Astrocyte (in vitro differentiated cells and primary cell): Measurements from ENCODE around the gene THOC6. TPM values are rescaled to one million over a fixed set of nuclear protein-coding genes. Genes with fewer than 3 reads are reported as not detected.

Experiments used
- DNase-seq: peaks from one replicate; pipeline ENCODE4 v3.0.0-alpha.2; 2010; ENCODE audit warnings: low read depth
- FAIRE-seq: peaks from 2 replicates; lab custom pipeline; 2011; peaks lifted over from hg19 to GRCh38; lab: Jason Lieb, UNC
- H2AFZ ChIP-seq: 2 replicates; pipeline ENCODE4 v1.6.0; 2012; ENCODE audit warnings: low read depth, low read length, inconsistent platforms
- H3K27ac ChIP-seq: 2 replicates; pipeline ENCODE4 v1.5.1; 2011; ENCODE audit warnings: low read depth, low read length, inconsistent platforms
- H3K27me3 ChIP-seq: 2 replicates; pipeline ENCODE4 v1.6.0; 2011; ENCODE audit warnings: low read length, inconsistent platforms; ENCODE audit not compliant: insufficient read depth
- H3K36me3 ChIP-seq: 2 replicates; pipeline ENCODE4 v1.5.1; 2011; ENCODE audit warnings: low read length, inconsistent platforms; ENCODE audit not compliant: insufficient read depth
- H3K4me1 ChIP-seq: 2 replicates; pipeline ENCODE4 v1.5.1; 2011; ENCODE audit warnings: low read length, inconsistent platforms; ENCODE audit not compliant: insufficient read depth
- H3K4me2 ChIP-seq: 2 replicates; pipeline ENCODE4 v1.6.0; 2012; ENCODE audit warnings: low read length, inconsistent platforms
- H3K4me3 ChIP-seq: 2 replicates; pipeline ENCODE4 v1.5.1; 2011; ENCODE audit warnings: low read depth, mild to moderate bottlenecking, low read length, inconsistent platforms; ENCODE audit not compliant: insufficient read depth
- H3K79me2 ChIP-seq: 2 replicates; pipeline ENCODE4 v1.6.0; 2012; ENCODE audit warnings: mild to moderate bottlenecking, low read length, inconsistent platforms; ENCODE audit not compliant: insufficient read depth
- H3K9ac ChIP-seq: 2 replicates; pipeline ENCODE4 v1.6.0; 2012; ENCODE audit warnings: mild to moderate bottlenecking, low read length, inconsistent platforms
- H3K9me3 ChIP-seq: 2 replicates; pipeline ENCODE4 v1.5.1; 2012; ENCODE audit warnings: low read depth, mild to moderate bottlenecking, low read length, inconsistent platforms; ENCODE audit not compliant: insufficient read depth
- H4K20me1 ChIP-seq: 2 replicates; pipeline ENCODE4 v1.6.0; 2012; ENCODE audit warnings: low read length, inconsistent platforms; ENCODE audit not compliant: insufficient read depth
- H3K27ac Mint-ChIP-seq: one replicate; pipeline ENCODE4 v1.8.0; 2021; ENCODE audit warnings: mild to moderate bottlenecking, mixed read lengths; ENCODE audit not compliant: unreplicated experiment
- H3K27me3 Mint-ChIP-seq: one replicate; pipeline ENCODE4 v1.8.0; 2021; ENCODE audit warnings: low read depth, mixed read lengths; ENCODE audit not compliant: unreplicated experiment
- H3K36me3 Mint-ChIP-seq: one replicate; pipeline ENCODE4 v1.8.0; 2021; ENCODE audit warnings: low read depth, mixed read lengths; ENCODE audit not compliant: unreplicated experiment
- H3K4me1 Mint-ChIP-seq: one replicate; pipeline ENCODE4 v1.8.0; 2021; ENCODE audit warnings: low read depth, mixed read lengths; ENCODE audit not compliant: unreplicated experiment
- H3K4me3 Mint-ChIP-seq: one replicate; pipeline ENCODE4 v1.8.0; 2021; ENCODE audit warnings: mild to moderate bottlenecking, moderate library complexity, mixed read lengths; ENCODE audit not compliant: unreplicated experiment
- H3K9me3 Mint-ChIP-seq: one replicate; pipeline ENCODE4 v1.8.0; 2021; ENCODE audit warnings: mild to moderate bottlenecking, mixed read lengths; ENCODE audit not compliant: unreplicated experiment
- EZH2 ChIP-seq: IDR thresholded peaks from 2 replicates; pipeline ENCODE4 v1.6.1; 2012; ENCODE audit warnings: mild to moderate bottlenecking, low read length, inconsistent platforms; ENCODE audit not compliant: insufficient read depth
- total RNA-seq: library from RNA; stranded (reverse); gene quantifications from 2 replicates; pipeline ENCODE4 v1.2.1, GENCODE V29; 2021
- TF ChIP-seq, protein P1 (sequence below): IDR thresholded peaks from 2 replicates; pipeline ENCODE4 v1.5.1; 2011; ENCODE audit warnings: low read depth, mild to moderate bottlenecking, inconsistent platforms, low read length, moderate library complexity; ENCODE audit not compliant: insufficient read depth

The THOC6 gene
- total RNA-seq, 1 donor from 2014 or later, result 22.3 TPM

DNA sequence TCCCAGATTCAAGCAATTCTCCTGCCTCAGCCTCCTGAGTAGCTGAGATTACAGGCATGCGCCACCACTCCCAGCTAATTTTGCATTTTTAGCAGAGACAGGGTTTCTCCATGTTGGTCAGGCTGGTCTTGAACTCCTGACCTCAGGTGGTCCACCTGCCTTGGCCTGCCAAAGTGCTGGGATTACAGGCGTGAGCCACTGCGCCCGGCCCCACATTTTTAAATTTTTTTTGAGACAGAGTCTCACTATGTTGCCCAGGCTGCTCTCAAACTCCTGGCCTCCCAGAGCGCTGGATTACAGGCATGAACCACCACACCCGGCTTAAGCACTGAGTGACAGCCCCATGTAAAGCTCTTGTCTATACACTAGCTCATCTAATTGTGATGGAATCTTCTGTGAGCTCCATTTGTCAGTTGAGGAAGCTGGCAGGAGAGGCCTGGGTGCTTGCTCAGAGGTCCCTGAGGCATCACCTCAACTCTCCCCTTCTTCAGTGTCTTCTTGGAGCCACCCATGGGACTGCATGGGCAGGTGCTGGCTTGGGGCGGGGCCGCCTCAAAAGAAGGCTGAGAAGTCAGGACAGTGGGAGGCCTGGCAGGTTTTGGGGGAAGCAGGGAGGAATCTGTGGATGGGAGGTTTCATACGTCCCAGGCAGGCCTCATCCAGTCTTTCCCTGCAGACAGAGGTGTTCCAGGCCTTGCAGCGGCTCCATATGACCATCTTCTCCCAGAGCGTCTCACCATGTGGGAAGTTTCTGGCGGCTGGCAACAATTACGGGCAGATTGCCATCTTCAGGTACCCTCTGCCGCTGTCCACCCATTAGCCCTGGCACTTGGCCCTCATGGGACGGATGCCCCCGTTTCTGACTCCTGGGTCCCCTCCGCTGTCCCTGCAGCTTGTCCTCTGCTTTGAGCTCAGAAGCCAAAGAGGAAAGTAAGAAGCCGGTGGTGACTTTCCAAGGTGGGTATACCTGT is 1.5 kb downstream of the THOC6 start:
- Histone ChIP-seq H3K9ac (no peak overlapping the region), H3K4me1 (peaks cover 31% of the 10 kb centered on the region), H3K36me3 (no peaks in the 10 kb centered on the region), H3K4me3 (no peak overlapping the region), H3K79me2 (peaks cover 5% of the 10 kb centered on the region), H4K20me1 (peaks cover 37% of the 10 kb centered on the region), H3K4me2 (no peak overlapping the region), H3K9me3 (peaks cover 3% of the 10 kb centered on the region), H2AFZ (no peak overlapping the region), H3K27ac (no peak overlapping the region), H3K27me3 (peaks cover 15% of the 10 kb centered on the region)
- no peak for FAIRE-seq
- TF ChIP-seq EZH2, result no peak
- TF ChIP-seq, protein P1, sequence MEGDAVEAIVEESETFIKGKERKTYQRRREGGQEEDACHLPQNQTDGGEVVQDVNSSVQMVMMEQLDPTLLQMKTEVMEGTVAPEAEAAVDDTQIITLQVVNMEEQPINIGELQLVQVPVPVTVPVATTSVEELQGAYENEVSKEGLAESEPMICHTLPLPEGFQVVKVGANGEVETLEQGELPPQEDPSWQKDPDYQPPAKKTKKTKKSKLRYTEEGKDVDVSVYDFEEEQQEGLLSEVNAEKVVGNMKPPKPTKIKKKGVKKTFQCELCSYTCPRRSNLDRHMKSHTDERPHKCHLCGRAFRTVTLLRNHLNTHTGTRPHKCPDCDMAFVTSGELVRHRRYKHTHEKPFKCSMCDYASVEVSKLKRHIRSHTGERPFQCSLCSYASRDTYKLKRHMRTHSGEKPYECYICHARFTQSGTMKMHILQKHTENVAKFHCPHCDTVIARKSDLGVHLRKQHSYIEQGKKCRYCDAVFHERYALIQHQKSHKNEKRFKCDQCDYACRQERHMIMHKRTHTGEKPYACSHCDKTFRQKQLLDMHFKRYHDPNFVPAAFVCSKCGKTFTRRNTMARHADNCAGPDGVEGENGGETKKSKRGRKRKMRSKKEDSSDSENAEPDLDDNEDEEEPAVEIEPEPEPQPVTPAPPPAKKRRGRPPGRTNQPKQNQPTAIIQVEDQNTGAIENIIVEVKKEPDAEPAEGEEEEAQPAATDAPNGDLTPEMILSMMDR, result no peak
- H3K9me3 Mint-ChIP-seq, result no peaks in the 10 kb centered on the region
- peaks cover 4% of the 10 kb centered on the region for H3K4me1 Mint-ChIP-seq
- peak overlapping the region; percentile 93 for H3K4me3 Mint-ChIP-seq
- DNase-seq, result no peak
- H3K27ac Mint-ChIP-seq, result no peak overlapping the region
- H3K36me3 Mint-ChIP-seq, result peaks cover 10% of the 10 kb centered on the region
- no peaks in the 10 kb centered on the region for H3K27me3 Mint-ChIP-seq

GRCh38 chr16:3026003-3026378 is 2.2 kb downstream of the THOC6 start:
- Histone ChIP-seq H3K4me3 (no peak overlapping the region), H2AFZ (no peak overlapping the region), H3K27ac (no peak overlapping the region), H3K27me3 (peaks cover 15% of the 10 kb centered on the region), H3K4me2 (no peak overlapping the region), H3K36me3 (no peaks in the 10 kb centered on the region), H4K20me1 (peaks cover 33% of the 10 kb centered on the region), H3K79me2 (no peaks in the 10 kb centered on the region), H3K4me1 (peaks cover 31% of the 10 kb centered on the region), H3K9me3 (peaks cover 3% of the 10 kb centered on the region), H3K9ac (no peak overlapping the region)
- H3K4me1 Mint-ChIP-seq, result peaks cover 4% of the 10 kb centered on the region
- H3K27me3 Mint-ChIP-seq, result no peaks in the 10 kb centered on the region
- FAIRE-seq, result no peak
- TF ChIP-seq EZH2, result no peak
- TF ChIP-seq, protein P1, result no peak
- peaks cover 8% of the 10 kb centered on the region for H3K36me3 Mint-ChIP-seq
- H3K9me3 Mint-ChIP-seq, result no peaks in the 10 kb centered on the region
- H3K27ac Mint-ChIP-seq, result no peak overlapping the region
- DNase-seq, result no peak
- peak overlapping the region; percentile 15 for H3K4me3 Mint-ChIP-seq
